Measurements from ENCODE around the gene SCAP. TPM values are rescaled to one million over a fixed set of nuclear protein-coding genes. Genes with fewer than 3 reads are reported as not detected.

SCAP gene
- total RNA-seq, 1 experiment from 2014 or later, result 67.6 TPM

DNA sequence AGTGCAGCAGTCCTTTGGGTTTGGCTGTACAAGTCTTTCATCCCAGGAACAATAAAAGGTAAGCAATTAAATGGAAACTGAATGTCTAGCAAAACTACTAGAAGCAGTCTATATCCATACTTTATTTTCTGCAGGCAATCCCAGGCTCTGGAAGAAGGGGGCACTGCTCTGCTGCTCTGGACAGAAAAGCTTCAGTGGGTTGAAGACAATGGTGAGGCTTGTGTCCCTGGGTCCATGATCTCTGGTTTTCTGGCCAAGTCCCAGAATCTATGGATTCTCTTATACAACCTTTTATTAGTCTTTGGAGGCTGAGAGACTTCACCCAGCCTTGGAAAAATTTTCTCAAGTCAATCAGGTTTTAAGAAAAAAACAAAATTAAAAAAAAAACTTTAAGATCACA lies 35.6 kb downstream of the SCAP start:
- no peak for TF ChIP-seq ZNF274 (IDR thresholded peaks at IDR 0.05; ENCODE audit: low read depth, low read length)
- TF ChIP-seq JUND (IDR thresholded peaks at IDR 0.05), result no peak
- no peak for TF ChIP-seq ELF1 (IDR thresholded peaks at IDR 0.05; ENCODE audit: borderline replicate concordance, low read depth)
- TF ChIP-seq POLR2A (IDR thresholded peaks at IDR 0.05; ENCODE audit: borderline replicate concordance, extremely low read depth, insufficient read depth, insufficient read length), result no peak
- TF ChIP-seq RAD21 (IDR thresholded peaks at IDR 0.05; ENCODE audit: low read depth), result peak; percentile 60
- no peak for TF ChIP-seq FOSL1 (IDR thresholded peaks at IDR 0.05; ENCODE audit: low read depth)
- no peak for TF ChIP-seq POLR2AphosphoS5 (IDR thresholded peaks at IDR 0.05; ENCODE audit: low read depth, low read length)
- TF ChIP-seq, protein P1, sequence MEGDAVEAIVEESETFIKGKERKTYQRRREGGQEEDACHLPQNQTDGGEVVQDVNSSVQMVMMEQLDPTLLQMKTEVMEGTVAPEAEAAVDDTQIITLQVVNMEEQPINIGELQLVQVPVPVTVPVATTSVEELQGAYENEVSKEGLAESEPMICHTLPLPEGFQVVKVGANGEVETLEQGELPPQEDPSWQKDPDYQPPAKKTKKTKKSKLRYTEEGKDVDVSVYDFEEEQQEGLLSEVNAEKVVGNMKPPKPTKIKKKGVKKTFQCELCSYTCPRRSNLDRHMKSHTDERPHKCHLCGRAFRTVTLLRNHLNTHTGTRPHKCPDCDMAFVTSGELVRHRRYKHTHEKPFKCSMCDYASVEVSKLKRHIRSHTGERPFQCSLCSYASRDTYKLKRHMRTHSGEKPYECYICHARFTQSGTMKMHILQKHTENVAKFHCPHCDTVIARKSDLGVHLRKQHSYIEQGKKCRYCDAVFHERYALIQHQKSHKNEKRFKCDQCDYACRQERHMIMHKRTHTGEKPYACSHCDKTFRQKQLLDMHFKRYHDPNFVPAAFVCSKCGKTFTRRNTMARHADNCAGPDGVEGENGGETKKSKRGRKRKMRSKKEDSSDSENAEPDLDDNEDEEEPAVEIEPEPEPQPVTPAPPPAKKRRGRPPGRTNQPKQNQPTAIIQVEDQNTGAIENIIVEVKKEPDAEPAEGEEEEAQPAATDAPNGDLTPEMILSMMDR (IDR thresholded peaks at IDR 0.05 in 2 of 3, conservative IDR thresholded peaks at IDR 0.05 in 1 of 3; ENCODE audit: borderline replicate concordance in 1 of 3, insufficient read depth in 1 of 3, low read depth in 2 of 3, low read length in 2 of 3), result peak; percentile 17 to 54 (median 39); a peak in 5 of 6 replicates
- POLR2A ChIA-PET, result no interaction called here
- H2AFZ ChIP-seq (ENCODE audit: low read depth, low read length, poor library complexity, severe bottlenecking), result no peak overlapping the region
- no peaks in the 10 kb centered on the region for H3K9me3 ChIP-seq (ENCODE audit: control insufficient read depth in 1 of 2, insufficient read depth in 1 of 2, low read depth in 1 of 2, low read length in 2 of 2)
- RAD21 ChIA-PET (ENCODE audit: low non-redundant PET in 1 of 2, low total read pairs in 2 of 2, uncharacterized antibody in 2 of 2, unreplicated experiment in 2 of 2), result no interaction called here
- H3K36me3 ChIP-seq (ENCODE audit: control insufficient read depth in 1 of 2, insufficient read depth in 2 of 2, low read length in 2 of 2), result peaks cover 8 to 9% of the 10 kb centered on the region in 2 experiments; a peak in 2 of 4 replicates
- H3K27me3 ChIP-seq (ENCODE audit: insufficient read depth, low read length), result no peaks in the 10 kb centered on the region
- DNase-seq (ENCODE audit: low read depth, low spot score), result no peak
- H3K9me2 ChIP-seq (ENCODE audit: insufficient read depth), result no peaks in the 10 kb centered on the region
- H3K4me3 ChIP-seq (replicated peaks in 1 of 2; ENCODE audit: low read depth in 1 of 2, low read length in 2 of 2), result no peak overlapping the region
- intact Hi-C loops (cut with micrococcal nuclease), result no loop called here
- H3K4me2 ChIP-seq (ENCODE audit: low read length), result no peak overlapping the region
- peaks cover 14% of the 10 kb centered on the region; the same call in 1 of the 2 replicates for H3K79me2 ChIP-seq (ENCODE audit: insufficient read depth, low read length)
- ATAC-seq, result peak; percentile 81
- no peak overlapping the region for H3K27ac ChIP-seq (ENCODE audit: low read depth, low read length)
- H3K4me1 ChIP-seq (ENCODE audit: control insufficient read depth in 1 of 2, insufficient read depth in 2 of 2, low read length in 2 of 2), result peaks cover 9 to 17% of the 10 kb centered on the region in 2 experiments
- no peak overlapping the region for H3K9ac ChIP-seq (ENCODE audit: low read length)
- no TSS peak for BruUV-seq (replicated peaks)
- CTCF ChIA-PET, result no interaction called here
- no peaks in the 10 kb centered on the region for H4K20me1 ChIP-seq (ENCODE audit: insufficient read depth)

DNA sequence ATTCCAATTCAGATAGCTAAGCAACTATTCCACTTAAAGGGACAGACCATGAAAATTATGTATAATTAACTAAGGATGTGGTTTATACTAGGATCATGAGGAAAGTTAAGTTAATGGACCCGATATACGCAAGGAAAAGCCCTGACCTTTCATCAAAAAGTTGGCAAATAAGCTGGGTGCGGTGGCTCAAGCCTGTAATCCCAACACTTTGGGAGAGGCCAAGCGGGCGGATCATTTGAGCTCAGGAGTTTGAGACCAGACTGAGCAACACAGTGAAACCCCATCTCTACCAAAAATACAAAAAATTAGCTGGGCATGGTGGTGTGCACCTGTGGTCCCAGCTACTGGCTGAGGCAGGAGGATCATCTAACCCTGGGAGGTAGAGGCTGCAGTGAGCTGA lies 39.6 kb downstream of the SCAP start:
- H3K4me2 ChIP-seq (ENCODE audit: low read length), result no peak overlapping the region
- H3K9me3 ChIP-seq (ENCODE audit: control insufficient read depth in 1 of 2, insufficient read depth in 1 of 2, low read depth in 1 of 2, low read length in 2 of 2), result no peaks in the 10 kb centered on the region
- no peak for TF ChIP-seq RAD21 (IDR thresholded peaks at IDR 0.05; ENCODE audit: low read depth)
- no peak for TF ChIP-seq SIN3A (IDR thresholded peaks at IDR 0.05; ENCODE audit: low read depth)
- TF ChIP-seq FOSL1 (IDR thresholded peaks at IDR 0.05; ENCODE audit: low read depth), result no peak
- no peak for TF ChIP-seq ZFX (IDR thresholded peaks at IDR 0.05)
- no peak for TF ChIP-seq ZNF274 (IDR thresholded peaks at IDR 0.05; ENCODE audit: low read depth, low read length)
- BruUV-seq (replicated peaks), result no TSS peak
- no peaks in the 10 kb centered on the region for H3K27me3 ChIP-seq (ENCODE audit: insufficient read depth, low read length)
- peaks cover 4% of the 10 kb centered on the region; the same call in 1 of the 2 replicates for H4K20me1 ChIP-seq (ENCODE audit: insufficient read depth)
- no peak overlapping the region for H2AFZ ChIP-seq (ENCODE audit: low read depth, low read length, poor library complexity, severe bottlenecking)
- ChIA-PET CTCF (interaction anchor here (1.2 to 2.2 kb wide), 3 partner anchors 13 to 15 kb away, joined by 3 to 8 read pairs (median 3); no protein-coding TSS in a partner anchor), RAD21 (ENCODE audit: low non-redundant PET in 1 of 2, low total read pairs in 2 of 2, uncharacterized antibody in 2 of 2, unreplicated experiment in 2 of 2) (no interaction called here), POLR2A (no interaction called here)
- no peak overlapping the region for H3K27ac ChIP-seq (ENCODE audit: low read depth, low read length)
- ATAC-seq (no peak), DNase-seq (ENCODE audit: low read depth, low spot score) (no peak)
- H3K9ac ChIP-seq (ENCODE audit: low read length), result no peak overlapping the region
- no peaks in the 10 kb centered on the region for H3K9me2 ChIP-seq (ENCODE audit: insufficient read depth)
- H3K4me1 ChIP-seq (ENCODE audit: control insufficient read depth in 1 of 2, insufficient read depth in 2 of 2, low read length in 2 of 2), result peaks cover 7 to 8% of the 10 kb centered on the region in 2 experiments; a peak in 2 of 4 replicates
- peaks cover 11 to 14% of the 10 kb centered on the region in 2 experiments; a peak in 3 of 4 replicates for H3K36me3 ChIP-seq (ENCODE audit: control insufficient read depth in 1 of 2, insufficient read depth in 2 of 2, low read length in 2 of 2)
- H3K79me2 ChIP-seq (ENCODE audit: insufficient read depth, low read length), result peaks cover 16% of the 10 kb centered on the region; the same call in 1 of the 2 replicates
- intact Hi-C loops (cut with micrococcal nuclease), result no loop called here
- H3K4me3 ChIP-seq (replicated peaks in 1 of 2; ENCODE audit: low read depth in 1 of 2, low read length in 2 of 2), result no peak overlapping the region

All from HCT116 (cell line).